Measurements from ENCODE around the gene FAM163B. TPM values are rescaled to one million over a fixed set of nuclear protein-coding genes. Genes with fewer than 3 reads are reported as not detected.

The FAM163B gene
- polyA plus RNA-seq, 4 donors = 0.12 to 0.19 TPM; not detected in 2

GRCh38 chr9:133595910-133596309, 13.3 kb downstream of the FAM163B start:
- Histone ChIP-seq H3K36me3 (ENCODE audit: control insufficient read depth in 3 of 3, insufficient read depth in 2 of 3, low read depth in 1 of 3, low read length in 3 of 3) (no peaks in the 10 kb centered on the region), H3K9me3 (ENCODE audit: control insufficient read depth in 2 of 2, insufficient read depth in 1 of 2, low read depth in 1 of 2, low read length in 1 of 2) (peaks cover 3 to 27% of the 10 kb centered on the region in 2 donors), H3K4me1 (ENCODE audit: control insufficient read depth in 3 of 3, insufficient read depth in 2 of 3, low read depth in 1 of 3, low read length in 2 of 3) (no peaks in the 10 kb centered on the region), H3K27ac (ENCODE audit: low read depth in 1 of 3, low read length in 2 of 3) (no peak overlapping the region), H3K27me3 (ENCODE audit: control insufficient read depth in 3 of 3, insufficient read depth in 3 of 3, low read length in 3 of 3) (no peaks in the 10 kb centered on the region), H3K4me3 (ENCODE audit: low read depth in 1 of 3, low read length in 3 of 3) (no peak overlapping the region)
- WGBS, 3 donors = 77 to 88% (median 85%) methylated on average over 8 of the region's 8 CpGs
- no peak for DNase-seq
- no peak for FAIRE-seq

- Histone ChIP-seq H3K9me3 (ENCODE audit: control insufficient read depth in 2 of 2, insufficient read depth in 1 of 2, low read depth in 1 of 2, low read length in 1 of 2) (peaks cover 3 to 27% of the 10 kb centered on the region in 2 donors), H3K4me1 (ENCODE audit: control insufficient read depth in 3 of 3, insufficient read depth in 2 of 3, low read depth in 1 of 3, low read length in 2 of 3) (no peaks in the 10 kb centered on the region), H3K4me3 (ENCODE audit: low read depth in 1 of 3, low read length in 3 of 3) (no peak overlapping the region), H3K27me3 (ENCODE audit: control insufficient read depth in 3 of 3, insufficient read depth in 3 of 3, low read length in 3 of 3) (no peaks in the 10 kb centered on the region), H3K36me3 (ENCODE audit: control insufficient read depth in 3 of 3, insufficient read depth in 2 of 3, low read depth in 1 of 3, low read length in 3 of 3) (no peaks in the 10 kb centered on the region), H3K27ac (ENCODE audit: low read depth in 1 of 3, low read length in 2 of 3) (no peak overlapping the region)
- no peak for DNase-seq
- WGBS, 3 donors = 84 to 94% (median 91%) methylated on average over 2 of the region's 2 CpGs
- no peak for FAIRE-seq
Measured at GRCh38 chr9:133594310-133594709, 14.9 kb downstream of the FAM163B start.

- FAIRE-seq (no peak), DNase-seq (no peak)
- Histone ChIP-seq H3K27ac (ENCODE audit: low read depth in 1 of 3, low read length in 2 of 3) (no peak overlapping the region), H3K4me3 (ENCODE audit: low read depth in 1 of 3, low read length in 3 of 3) (no peak overlapping the region), H3K27me3 (ENCODE audit: control insufficient read depth in 3 of 3, insufficient read depth in 3 of 3, low read length in 3 of 3) (no peaks in the 10 kb centered on the region), H3K9me3 (ENCODE audit: control insufficient read depth in 2 of 2, insufficient read depth in 1 of 2, low read depth in 1 of 2, low read length in 1 of 2) (peaks cover 3 to 24% of the 10 kb centered on the region in 2 donors), H3K4me1 (ENCODE audit: control insufficient read depth in 3 of 3, insufficient read depth in 2 of 3, low read depth in 1 of 3, low read length in 2 of 3) (no peaks in the 10 kb centered on the region), H3K36me3 (ENCODE audit: control insufficient read depth in 3 of 3, insufficient read depth in 2 of 3, low read depth in 1 of 3, low read length in 3 of 3) (no peaks in the 10 kb centered on the region)
- 72 to 77% (median 73%) methylated on average over 15 of the region's 15 CpGs for WGBS, 3 donors
Measured at GRCh38 chr9:133593587-133594253, 15.5 kb downstream of the FAM163B start.

GRCh38 chr9:133592731-133593409, 16.3 kb downstream of the FAM163B start:
- H3K36me3 ChIP-seq (ENCODE audit: control insufficient read depth in 3 of 3, insufficient read depth in 2 of 3, low read depth in 1 of 3, low read length in 3 of 3) = no peaks in the 10 kb centered on the region
- no peak for FAIRE-seq
- no peaks in the 10 kb centered on the region for H3K4me1 ChIP-seq (ENCODE audit: control insufficient read depth in 3 of 3, insufficient read depth in 2 of 3, low read depth in 1 of 3, low read length in 2 of 3)
- peaks cover 3 to 15% of the 10 kb centered on the region in 2 donors for H3K9me3 ChIP-seq (ENCODE audit: control insufficient read depth in 2 of 2, insufficient read depth in 1 of 2, low read depth in 1 of 2, low read length in 1 of 2)
- H3K27ac ChIP-seq (ENCODE audit: low read depth in 1 of 3, low read length in 2 of 3) = no peak overlapping the region
- no peak overlapping the region for H3K4me3 ChIP-seq (ENCODE audit: low read depth in 1 of 3, low read length in 3 of 3)
- H3K27me3 ChIP-seq (ENCODE audit: control insufficient read depth in 3 of 3, insufficient read depth in 3 of 3, low read length in 3 of 3) = no peaks in the 10 kb centered on the region
- WGBS, 3 donors = 68 to 79% (median 79%) methylated on average over 17 of the region's 17 CpGs
- no peak for DNase-seq

GRCh38 chr9:133591985-133592384, 17.2 kb downstream of the FAM163B start:
- H3K4me1 ChIP-seq (ENCODE audit: control insufficient read depth in 3 of 3, insufficient read depth in 2 of 3, low read depth in 1 of 3, low read length in 2 of 3) = no peaks in the 10 kb centered on the region
- WGBS, 3 donors = 30 to 56% (median 36%) methylated on average over 10 of the region's 10 CpGs
- H3K27ac ChIP-seq (ENCODE audit: low read depth in 1 of 3, low read length in 2 of 3) = no peak overlapping the region
- H3K9me3 ChIP-seq (ENCODE audit: control insufficient read depth in 2 of 2, insufficient read depth in 1 of 2, low read depth in 1 of 2, low read length in 1 of 2) = peaks cover 3 to 12% of the 10 kb centered on the region in 2 donors
- FAIRE-seq (no peak), DNase-seq (no peak)
- H3K4me3 ChIP-seq (ENCODE audit: low read depth in 1 of 3, low read length in 3 of 3) = no peak overlapping the region
- H3K36me3 ChIP-seq (ENCODE audit: control insufficient read depth in 3 of 3, insufficient read depth in 2 of 3, low read depth in 1 of 3, low read length in 3 of 3) = no peaks in the 10 kb centered on the region
- peaks cover 0 to under 1% (median 0%) of the 10 kb centered on the region in 3 donors for H3K27me3 ChIP-seq (ENCODE audit: control insufficient read depth in 3 of 3, insufficient read depth in 3 of 3, low read length in 3 of 3)

- H3K27me3 ChIP-seq (ENCODE audit: control insufficient read depth in 3 of 3, insufficient read depth in 3 of 3, low read length in 3 of 3) = peaks cover 0 to 7% (median 0%) of the 10 kb centered on the region in 3 donors
- no peak for DNase-seq
- no peaks in the 10 kb centered on the region for H3K4me1 ChIP-seq (ENCODE audit: control insufficient read depth in 3 of 3, insufficient read depth in 2 of 3, low read depth in 1 of 3, low read length in 2 of 3)
- H3K36me3 ChIP-seq (ENCODE audit: control insufficient read depth in 3 of 3, insufficient read depth in 2 of 3, low read depth in 1 of 3, low read length in 3 of 3) = no peaks in the 10 kb centered on the region
- no peak for FAIRE-seq
- 73 to 88% (median 77%) methylated on average over 17 of the region's 17 CpGs for WGBS, 3 donors
- no peak overlapping the region for H3K27ac ChIP-seq (ENCODE audit: low read depth in 1 of 3, low read length in 2 of 3)
- H3K4me3 ChIP-seq (ENCODE audit: low read depth in 1 of 3, low read length in 3 of 3) = no peak overlapping the region
- H3K9me3 ChIP-seq (ENCODE audit: control insufficient read depth in 2 of 2, insufficient read depth in 1 of 2, low read depth in 1 of 2, low read length in 1 of 2) = peaks cover 0 to 7% of the 10 kb centered on the region in 2 donors
Measured at GRCh38 chr9:133591116-133591910, 17.9 kb downstream of the FAM163B start.

- no peak overlapping the region for H3K4me3 ChIP-seq (ENCODE audit: low read depth in 1 of 3, low read length in 3 of 3)
- H3K27me3 ChIP-seq (ENCODE audit: control insufficient read depth in 3 of 3, insufficient read depth in 3 of 3, low read length in 3 of 3) = peaks cover 0 to 17% (median 6%) of the 10 kb centered on the region in 3 donors
- H3K9me3 ChIP-seq (ENCODE audit: control insufficient read depth in 2 of 2, insufficient read depth in 1 of 2, low read depth in 1 of 2, low read length in 1 of 2) = no peaks in the 10 kb centered on the region
- H3K36me3 ChIP-seq (ENCODE audit: control insufficient read depth in 3 of 3, insufficient read depth in 2 of 3, low read depth in 1 of 3, low read length in 3 of 3) = no peaks in the 10 kb centered on the region
- DNase-seq (no peak), FAIRE-seq (no peak)
- WGBS, 3 donors = 63 to 69% (median 67%) methylated on average over 20 of the region's 20 CpGs
- peaks cover 0 to 8% (median 0%) of the 10 kb centered on the region in 3 donors for H3K4me1 ChIP-seq (ENCODE audit: control insufficient read depth in 3 of 3, insufficient read depth in 2 of 3, low read depth in 1 of 3, low read length in 2 of 3)
- H3K27ac ChIP-seq (ENCODE audit: low read depth in 1 of 3, low read length in 2 of 3) = no peak overlapping the region
Measured at GRCh38 chr9:133590231-133590855, 18.8 kb downstream of the FAM163B start.

All from small intestine (tissue), 7 donors.